ENCODE measurements around the gene HIPK2. TPM values are rescaled to one million over a fixed set of nuclear protein-coding genes. Genes with fewer than 3 reads are reported as not detected.

HIPK2 gene
- total and polyA plus RNA-seq, 12 donors, result 19.7 to 203 (median 127) TPM

DNA sequence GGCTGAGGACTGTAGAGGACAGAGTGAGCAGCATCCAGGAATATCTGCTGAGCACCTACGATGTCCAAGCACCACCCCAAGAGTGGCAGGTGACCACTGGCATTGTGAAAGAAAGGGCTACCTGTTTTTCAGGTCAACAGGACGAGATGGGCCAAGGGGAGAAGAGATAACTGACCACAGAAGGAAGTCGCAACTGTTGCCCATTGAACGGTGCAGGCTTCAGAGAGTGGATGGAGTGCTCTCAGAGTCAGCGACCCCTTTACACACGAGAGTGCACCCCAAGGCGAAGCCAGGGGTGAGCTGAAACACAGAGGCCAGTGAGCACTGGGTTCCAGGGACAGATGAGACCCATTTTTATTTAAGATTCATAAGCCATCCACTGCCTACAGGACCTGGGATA lies 42.3 kb downstream of the HIPK2 start:
- Histone ChIP-seq H3K4me1 (peaks cover 46 to 100% (median 99%) of the 10 kb centered on the region in 9 donors), H3K27me3 (no peaks in the 10 kb centered on the region), H3K36me3 (peaks cover 0 to 8% (median 0%) of the 10 kb centered on the region in 9 donors), H3K27ac (peak overlapping the region; percentile 74 to 92 (median 90)), H3K9me3 (no peaks in the 10 kb centered on the region), H3K4me3 (no peak overlapping the region)
- ATAC-seq (no peak), DNase-seq (no peak)
- TF ChIP-seq, protein P1, sequence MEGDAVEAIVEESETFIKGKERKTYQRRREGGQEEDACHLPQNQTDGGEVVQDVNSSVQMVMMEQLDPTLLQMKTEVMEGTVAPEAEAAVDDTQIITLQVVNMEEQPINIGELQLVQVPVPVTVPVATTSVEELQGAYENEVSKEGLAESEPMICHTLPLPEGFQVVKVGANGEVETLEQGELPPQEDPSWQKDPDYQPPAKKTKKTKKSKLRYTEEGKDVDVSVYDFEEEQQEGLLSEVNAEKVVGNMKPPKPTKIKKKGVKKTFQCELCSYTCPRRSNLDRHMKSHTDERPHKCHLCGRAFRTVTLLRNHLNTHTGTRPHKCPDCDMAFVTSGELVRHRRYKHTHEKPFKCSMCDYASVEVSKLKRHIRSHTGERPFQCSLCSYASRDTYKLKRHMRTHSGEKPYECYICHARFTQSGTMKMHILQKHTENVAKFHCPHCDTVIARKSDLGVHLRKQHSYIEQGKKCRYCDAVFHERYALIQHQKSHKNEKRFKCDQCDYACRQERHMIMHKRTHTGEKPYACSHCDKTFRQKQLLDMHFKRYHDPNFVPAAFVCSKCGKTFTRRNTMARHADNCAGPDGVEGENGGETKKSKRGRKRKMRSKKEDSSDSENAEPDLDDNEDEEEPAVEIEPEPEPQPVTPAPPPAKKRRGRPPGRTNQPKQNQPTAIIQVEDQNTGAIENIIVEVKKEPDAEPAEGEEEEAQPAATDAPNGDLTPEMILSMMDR (IDR thresholded peaks at IDR 0.05), result no peak
- WGBS, 2 donors, result 88 to 91% methylated on average over 7 of the region's 7 CpGs
- intact Hi-C loops (cut with DNase I), result loop anchor here in 4 of 10 donors (2.0 to 5.0 kb wide), 3 partner anchors 42 to 88 kb away; partner anchors contain the start of gene HIPK2 (in 3 of the 4)

DNA sequence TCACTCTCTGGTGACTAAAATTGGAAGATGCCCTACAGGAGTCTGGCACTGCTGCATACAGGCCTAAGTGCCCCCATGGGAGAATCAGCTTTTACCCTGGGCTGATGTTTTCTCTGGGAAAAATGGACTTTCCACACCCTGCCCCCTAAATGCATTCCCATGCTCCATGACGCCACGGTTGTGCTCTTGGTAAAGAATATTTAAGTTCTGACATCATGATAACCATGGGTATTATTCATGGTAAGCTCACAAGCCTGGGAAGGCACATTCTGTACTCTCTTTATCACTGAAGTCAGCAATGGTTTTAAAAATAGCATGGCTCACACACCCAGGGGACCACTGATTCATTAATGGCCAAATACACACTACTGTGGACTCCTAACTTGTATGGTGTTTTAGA lies 43.4 kb downstream of the HIPK2 start:
- peak in 1 of 2 donors; percentile 65 for DNase-seq
- H3K27me3 ChIP-seq, result no peaks in the 10 kb centered on the region
- intact Hi-C loops (cut with DNase I), result loop anchor here in 4 of 10 donors (2.0 to 5.0 kb wide), 4 partner anchors 43 to 87 kb away; partner anchors contain the start of gene HIPK2 (in 2 of the 4)

DNA sequence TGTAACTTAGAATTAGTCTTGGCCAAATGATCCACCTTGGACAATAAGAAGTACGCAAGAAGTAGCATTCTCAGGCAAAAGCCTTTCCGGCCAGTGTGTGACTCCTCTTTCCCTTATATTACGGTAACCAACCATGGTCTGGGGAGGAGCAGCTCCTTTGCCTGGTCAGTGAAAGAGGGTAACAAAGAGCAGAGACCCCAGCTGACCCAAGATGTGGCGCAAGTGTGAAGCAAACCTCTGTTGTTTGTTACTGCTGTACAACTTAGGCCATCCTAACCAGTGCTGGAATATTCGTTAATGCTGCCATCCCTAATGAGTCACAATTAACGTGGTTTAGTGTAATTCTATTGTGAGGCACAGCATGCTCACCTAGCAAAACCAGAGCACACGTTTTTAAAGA lies 44.0 kb downstream of the HIPK2 start:
- no peaks in the 10 kb centered on the region for H3K27me3 ChIP-seq
- no peak overlapping the region for H3K4me3 ChIP-seq
- H3K4me1 ChIP-seq, result peaks cover 47 to 95% (median 93%) of the 10 kb centered on the region in 9 donors
- intact Hi-C loops (cut with DNase I), result loop anchor here in 4 of 10 donors (2.0 to 5.0 kb wide), 4 partner anchors 44 to 86 kb away; partner anchors contain the start of gene HIPK2 (in 2 of the 4)
- H3K36me3 ChIP-seq, result no peaks in the 10 kb centered on the region
- H3K9me3 ChIP-seq, result no peaks in the 10 kb centered on the region
- no peak for ATAC-seq
- WGBS, 2 donors, result 84 to 86% methylated on average over 7 of the region's 7 CpGs
- no peak for DNase-seq
- peak overlapping the region; percentile 81 to 92 (median 90) for H3K27ac ChIP-seq
- TF ChIP-seq, protein P1 (IDR thresholded peaks at IDR 0.05), result no peak

More for the DNA sequence above, 43.4 kb downstream of the HIPK2 start:
- ATAC-seq, result peak; percentile 54 to 89 (median 80)
- 7 to 13% methylated on average over 2 of the region's 2 CpGs for WGBS, 2 donors
- Histone ChIP-seq H3K4me3 (no peak overlapping the region), H3K27ac (peak overlapping the region; percentile 81 to 92 (median 90)), H3K9me3 (no peaks in the 10 kb centered on the region), H3K36me3 (peaks cover 0 to 5% (median 0%) of the 10 kb centered on the region in 9 donors), H3K4me1 (peaks cover 47 to 100% (median 99%) of the 10 kb centered on the region in 9 donors)
- TF ChIP-seq, protein P1 (IDR thresholded peaks at IDR 0.05), result no peak

DNA sequence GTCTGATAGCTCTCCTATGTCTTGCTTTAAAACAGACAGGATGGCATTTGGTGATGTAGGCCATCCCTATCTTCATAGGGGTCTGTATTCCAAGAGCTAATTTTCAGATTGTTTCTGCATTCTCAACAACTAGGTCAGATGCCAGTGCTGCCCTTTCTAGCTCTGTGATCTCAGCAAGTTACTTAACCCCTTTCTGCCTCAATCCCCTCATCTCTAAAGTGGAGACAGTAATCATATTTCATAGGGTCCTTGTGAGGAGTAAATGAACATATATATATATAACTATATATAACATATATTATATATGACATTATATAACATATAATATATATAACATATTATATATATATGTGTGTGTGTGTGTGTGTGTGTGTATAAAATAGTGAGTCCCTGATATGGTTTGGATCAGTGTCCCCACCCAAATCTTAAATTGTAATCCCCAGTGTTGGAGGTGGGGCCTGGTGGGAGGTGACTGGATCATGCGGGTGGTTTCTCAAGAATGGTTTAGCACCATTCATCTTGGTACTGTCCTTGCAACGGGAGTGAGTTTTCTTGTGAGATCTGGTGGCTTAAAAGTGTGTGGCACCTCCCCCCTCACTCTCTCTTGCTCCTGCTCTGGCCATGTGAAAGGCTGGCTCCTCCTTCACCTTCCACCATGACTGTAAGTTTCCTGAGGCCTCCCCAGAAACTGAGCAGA lies 45.2 kb downstream of the HIPK2 start:
- H3K4me1 ChIP-seq, result peaks cover 40 to 91% (median 86%) of the 10 kb centered on the region in 9 donors
- H3K9me3 ChIP-seq, result no peaks in the 10 kb centered on the region
- intact Hi-C loops (cut with DNase I), result loop anchor here in 4 of 10 donors (5.0 kb wide), 3 partner anchors 45 to 85 kb away; partner anchors contain the start of gene HIPK2 (in 2 of the 4)
- peak overlapping the region; percentile 81 to 92 (median 90) for H3K27ac ChIP-seq
- TF ChIP-seq, protein P1 (IDR thresholded peaks at IDR 0.05), result no peak
- no peaks in the 10 kb centered on the region for H3K27me3 ChIP-seq
- no peak overlapping the region for H3K4me3 ChIP-seq
- ATAC-seq (peak in 5 of 8 donors; percentile 1 to 16 (median 7)), DNase-seq (no peak)
- 93 to 95% methylated on average over 2 of the region's 2 CpGs for WGBS, 2 donors
- H3K36me3 ChIP-seq, result no peaks in the 10 kb centered on the region
